Peyer's patch (tissue), 4 donors: ENCODE results near the gene ZBTB8A.
"Not testable (repeated sequence)": the region's sequence is repeated elsewhere in the genome, so short reads cannot be mapped to it uniquely, and the experiment has no call there.

Experiments used
- POLR2A ChIP-seq, 2 donors: fragments of 450-650 bp; IDR thresholded peaks; one replicate each; pipeline ENCODE4 v1.5.1; 2017; ENCODE audit warnings: antibody characterized with exemption in 2 of 2, mild to moderate bottlenecking in 2 of 2, moderate library complexity in 2 of 2
- TF ChIP-seq, protein P1 (sequence below), 6 experiments: fragments of 450-650 bp in 4 of 6; fragments of 200-600 bp in 2 of 6; sonication (generic) in 1 of 6; IDR thresholded peaks; one replicate each; pipeline ENCODE4 v1.5.1; 2017 to 2019; ENCODE audit warnings: antibody characterized with exemption in 6 of 6, mild to moderate bottlenecking in 3 of 6, moderate library complexity in 1 of 6

DNA sequence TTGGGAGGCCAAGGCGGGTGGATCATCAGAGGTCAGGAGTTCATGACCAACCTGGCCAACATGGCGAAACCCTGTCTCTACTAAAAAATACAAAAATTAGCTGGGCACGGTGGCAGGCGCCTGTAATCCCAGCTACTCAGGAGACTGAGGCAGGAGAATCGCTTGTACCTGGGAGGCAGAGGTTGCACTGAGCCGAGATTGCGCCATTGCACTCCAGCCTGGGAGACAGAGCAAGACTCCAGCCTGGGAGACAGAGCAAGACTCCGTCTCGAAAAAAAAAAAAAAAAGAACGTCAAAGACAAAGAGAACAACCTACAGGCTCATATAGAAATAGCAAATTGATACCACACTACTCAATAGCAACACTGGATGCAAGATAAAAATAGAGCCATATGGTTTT, 10.7 kb upstream of the ZBTB8A start:
- TF ChIP-seq, protein P1, sequence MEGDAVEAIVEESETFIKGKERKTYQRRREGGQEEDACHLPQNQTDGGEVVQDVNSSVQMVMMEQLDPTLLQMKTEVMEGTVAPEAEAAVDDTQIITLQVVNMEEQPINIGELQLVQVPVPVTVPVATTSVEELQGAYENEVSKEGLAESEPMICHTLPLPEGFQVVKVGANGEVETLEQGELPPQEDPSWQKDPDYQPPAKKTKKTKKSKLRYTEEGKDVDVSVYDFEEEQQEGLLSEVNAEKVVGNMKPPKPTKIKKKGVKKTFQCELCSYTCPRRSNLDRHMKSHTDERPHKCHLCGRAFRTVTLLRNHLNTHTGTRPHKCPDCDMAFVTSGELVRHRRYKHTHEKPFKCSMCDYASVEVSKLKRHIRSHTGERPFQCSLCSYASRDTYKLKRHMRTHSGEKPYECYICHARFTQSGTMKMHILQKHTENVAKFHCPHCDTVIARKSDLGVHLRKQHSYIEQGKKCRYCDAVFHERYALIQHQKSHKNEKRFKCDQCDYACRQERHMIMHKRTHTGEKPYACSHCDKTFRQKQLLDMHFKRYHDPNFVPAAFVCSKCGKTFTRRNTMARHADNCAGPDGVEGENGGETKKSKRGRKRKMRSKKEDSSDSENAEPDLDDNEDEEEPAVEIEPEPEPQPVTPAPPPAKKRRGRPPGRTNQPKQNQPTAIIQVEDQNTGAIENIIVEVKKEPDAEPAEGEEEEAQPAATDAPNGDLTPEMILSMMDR (IDR thresholded peaks at IDR 0.05) = not testable (repeated sequence)
- TF ChIP-seq POLR2A (IDR thresholded peaks at IDR 0.05) = not testable (repeated sequence)
